B cell (primary cell): ENCODE results near the gene PTCSC3.

Experiments used
- EZH2 ChIP-seq: IDR thresholded peaks from 2 replicates; pipeline ENCODE4 v1.6.1; 2012; ENCODE audit warnings: borderline replicate concordance, low read depth, mild to moderate bottlenecking, moderate library complexity, low read length; ENCODE audit not compliant: insufficient read depth, poor library complexity, severe bottlenecking
- TF ChIP-seq, protein P1 (sequence below): fragments of 200-600 bp; IDR thresholded peaks from one replicate; pipeline ENCODE4 v1.8.0; 2022; ENCODE audit warnings: antibody characterized with exemption, mild to moderate bottlenecking

DNA sequence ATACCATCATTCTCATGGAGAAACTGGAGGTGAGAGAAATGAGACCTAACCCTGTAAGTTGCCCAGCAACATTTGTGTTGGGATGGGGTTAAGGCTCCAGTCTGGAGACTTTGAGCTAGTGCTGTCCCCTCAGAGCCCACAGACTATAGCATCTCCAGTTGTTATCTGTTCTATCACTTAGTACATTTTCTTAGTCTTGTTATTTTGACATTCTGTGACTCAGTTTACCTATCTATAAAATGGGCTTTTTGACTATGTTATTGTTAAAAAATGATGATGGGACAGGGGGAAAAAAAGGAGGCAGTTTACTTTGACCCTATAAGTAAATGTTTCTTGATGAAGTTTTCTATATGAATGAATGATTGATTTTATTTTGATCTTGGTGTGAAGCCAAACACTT lies 45.8 kb upstream of the PTCSC3 start:
- TF ChIP-seq, protein P1, sequence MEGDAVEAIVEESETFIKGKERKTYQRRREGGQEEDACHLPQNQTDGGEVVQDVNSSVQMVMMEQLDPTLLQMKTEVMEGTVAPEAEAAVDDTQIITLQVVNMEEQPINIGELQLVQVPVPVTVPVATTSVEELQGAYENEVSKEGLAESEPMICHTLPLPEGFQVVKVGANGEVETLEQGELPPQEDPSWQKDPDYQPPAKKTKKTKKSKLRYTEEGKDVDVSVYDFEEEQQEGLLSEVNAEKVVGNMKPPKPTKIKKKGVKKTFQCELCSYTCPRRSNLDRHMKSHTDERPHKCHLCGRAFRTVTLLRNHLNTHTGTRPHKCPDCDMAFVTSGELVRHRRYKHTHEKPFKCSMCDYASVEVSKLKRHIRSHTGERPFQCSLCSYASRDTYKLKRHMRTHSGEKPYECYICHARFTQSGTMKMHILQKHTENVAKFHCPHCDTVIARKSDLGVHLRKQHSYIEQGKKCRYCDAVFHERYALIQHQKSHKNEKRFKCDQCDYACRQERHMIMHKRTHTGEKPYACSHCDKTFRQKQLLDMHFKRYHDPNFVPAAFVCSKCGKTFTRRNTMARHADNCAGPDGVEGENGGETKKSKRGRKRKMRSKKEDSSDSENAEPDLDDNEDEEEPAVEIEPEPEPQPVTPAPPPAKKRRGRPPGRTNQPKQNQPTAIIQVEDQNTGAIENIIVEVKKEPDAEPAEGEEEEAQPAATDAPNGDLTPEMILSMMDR = no peak
- TF ChIP-seq EZH2 = no peak
